Duodenal mucosa (tissue), 2 donors: ENCODE results near the gene SORCS2.

ENCODE experiments used
- H3K27ac ChIP-seq: one replicate; pipeline ENCODE4 v1.7.0; 2013; ENCODE audit warnings: low read depth, low read length
- H3K27me3 ChIP-seq, 2 donors: one replicate each; pipeline ENCODE4 v1.7.0; 2013; ENCODE audit warnings: low read length in 2 of 2, control low read depth in 1 of 2; ENCODE audit not compliant: insufficient read depth in 2 of 2, control insufficient read depth in 1 of 2
- H3K36me3 ChIP-seq, 2 donors: one replicate each; pipeline ENCODE4 v1.7.0; 2013; ENCODE audit warnings: low read length in 2 of 2, control low read depth in 1 of 2; ENCODE audit not compliant: insufficient read depth in 2 of 2, control insufficient read depth in 1 of 2
- H3K4me1 ChIP-seq, 2 donors: one replicate each; pipeline ENCODE4 v1.7.0; 2013; ENCODE audit warnings: low read length in 2 of 2, control low read depth in 1 of 2; ENCODE audit not compliant: insufficient read depth in 2 of 2, control insufficient read depth in 1 of 2
- H3K4me3 ChIP-seq, 2 donors: one replicate each; pipeline ENCODE4 v1.7.0; 2013; ENCODE audit warnings: low read length in 2 of 2, low read depth in 1 of 2
- H3K9ac ChIP-seq, 2 donors: one replicate each; pipeline ENCODE4 v1.7.0; 2013; ENCODE audit warnings: low read length in 2 of 2, low read depth in 1 of 2
- H3K9me3 ChIP-seq, 2 donors: one replicate each; pipeline ENCODE4 v1.7.0; 2013; ENCODE audit warnings: low read length in 2 of 2, control low read depth in 1 of 2; ENCODE audit not compliant: control insufficient read depth in 1 of 2

The SORCS2 gene

GRCh38 chr4:7418131-7418943 lies 226.0 kb downstream of the SORCS2 start:
- Histone ChIP-seq H3K4me3 (no peak overlapping the region), H3K9me3 (no peaks in the 10 kb centered on the region), H3K36me3 (no peaks in the 10 kb centered on the region), H3K4me1 (no peaks in the 10 kb centered on the region), H3K9ac (no peak overlapping the region), H3K27me3 (peaks cover 0 to 6% of the 10 kb centered on the region in 2 donors), H3K27ac (no peak overlapping the region)

- Histone ChIP-seq H3K4me1 (no peaks in the 10 kb centered on the region), H3K4me3 (no peak overlapping the region), H3K27ac (no peak overlapping the region), H3K9ac (no peak overlapping the region), H3K9me3 (no peaks in the 10 kb centered on the region), H3K27me3 (no peaks in the 10 kb centered on the region), H3K36me3 (no peaks in the 10 kb centered on the region)
These were observed 227.8 kb downstream of the SORCS2 start for GRCh38 chr4:7419961-7420660.

GRCh38 chr4:7420661-7421040 lies 228.3 kb downstream of the SORCS2 start:
- Histone ChIP-seq H3K4me1 (no peaks in the 10 kb centered on the region), H3K36me3 (no peaks in the 10 kb centered on the region), H3K4me3 (no peak overlapping the region), H3K27me3 (no peaks in the 10 kb centered on the region), H3K9ac (no peak overlapping the region), H3K9me3 (no peaks in the 10 kb centered on the region), H3K27ac (no peak overlapping the region)

- no peaks in the 10 kb centered on the region for H3K9me3 ChIP-seq
- no peaks in the 10 kb centered on the region for H3K4me1 ChIP-seq
- no peak overlapping the region for H3K9ac ChIP-seq
- no peak overlapping the region for H3K4me3 ChIP-seq
- H3K36me3 ChIP-seq: no peaks in the 10 kb centered on the region
- no peak overlapping the region for H3K27ac ChIP-seq
- no peaks in the 10 kb centered on the region for H3K27me3 ChIP-seq
These were observed 229.2 kb downstream of the SORCS2 start for GRCh38 chr4:7421356-7422150.

- H3K9me3 ChIP-seq: no peaks in the 10 kb centered on the region
- no peaks in the 10 kb centered on the region for H3K4me1 ChIP-seq
- no peak overlapping the region for H3K4me3 ChIP-seq
- no peak overlapping the region for H3K27ac ChIP-seq
- H3K9ac ChIP-seq: no peak overlapping the region
- H3K27me3 ChIP-seq: no peaks in the 10 kb centered on the region
- no peaks in the 10 kb centered on the region for H3K36me3 ChIP-seq
These were observed 230.0 kb downstream of the SORCS2 start for GRCh38 chr4:7422151-7422897.

GRCh38 chr4:7422898-7423180 lies 230.5 kb downstream of the SORCS2 start:
- Histone ChIP-seq H3K4me1 (no peaks in the 10 kb centered on the region), H3K36me3 (no peaks in the 10 kb centered on the region), H3K27me3 (no peaks in the 10 kb centered on the region), H3K9me3 (no peaks in the 10 kb centered on the region), H3K9ac (no peak overlapping the region), H3K4me3 (no peak overlapping the region), H3K27ac (no peak overlapping the region)

- Histone ChIP-seq H3K4me3 (no peak overlapping the region), H3K36me3 (no peaks in the 10 kb centered on the region), H3K9me3 (no peaks in the 10 kb centered on the region), H3K4me1 (no peaks in the 10 kb centered on the region), H3K27me3 (no peaks in the 10 kb centered on the region), H3K9ac (no peak overlapping the region), H3K27ac (no peak overlapping the region)
These were observed 231.1 kb downstream of the SORCS2 start for GRCh38 chr4:7423391-7423790.

- Histone ChIP-seq H3K9ac (no peak overlapping the region), H3K27me3 (no peaks in the 10 kb centered on the region), H3K27ac (no peak overlapping the region), H3K36me3 (no peaks in the 10 kb centered on the region), H3K9me3 (no peaks in the 10 kb centered on the region), H3K4me1 (no peaks in the 10 kb centered on the region), H3K4me3 (no peak overlapping the region)
These were observed 231.6 kb downstream of the SORCS2 start for GRCh38 chr4:7423801-7424552.

- H3K9ac ChIP-seq: no peak overlapping the region
- no peaks in the 10 kb centered on the region for H3K4me1 ChIP-seq
- H3K27me3 ChIP-seq: no peaks in the 10 kb centered on the region
- no peak overlapping the region for H3K4me3 ChIP-seq
- H3K36me3 ChIP-seq: no peaks in the 10 kb centered on the region
- H3K9me3 ChIP-seq: no peaks in the 10 kb centered on the region
- no peak overlapping the region for H3K27ac ChIP-seq
These were observed 232.3 kb downstream of the SORCS2 start for GRCh38 chr4:7424553-7425111.
